Prostate gland (tissue), 2 donors: Measurements from ENCODE around the gene STAT1.

Experiments
- CTCF ChIP-seq, 4 experiments: fragments of 200-600 bp in 2 of 4; fragments of 450-650 bp in 2 of 4; sonication (generic) in 2 of 4; IDR thresholded peaks; 1 replicate in 3 of 4; 2 replicates in 1 of 4; pipeline ENCODE4 v1.5.1; 2016 to 2019; ENCODE audit warnings: antibody characterized with exemption in 4 of 4, mild to moderate bottlenecking in 2 of 4, moderate library complexity in 2 of 4
- POLR2A ChIP-seq: fragments of 450-650 bp; IDR thresholded peaks from one replicate; pipeline ENCODE4 v1.6.1; 2016; ENCODE audit warnings: antibody characterized with exemption, mild to moderate bottlenecking

DNA sequence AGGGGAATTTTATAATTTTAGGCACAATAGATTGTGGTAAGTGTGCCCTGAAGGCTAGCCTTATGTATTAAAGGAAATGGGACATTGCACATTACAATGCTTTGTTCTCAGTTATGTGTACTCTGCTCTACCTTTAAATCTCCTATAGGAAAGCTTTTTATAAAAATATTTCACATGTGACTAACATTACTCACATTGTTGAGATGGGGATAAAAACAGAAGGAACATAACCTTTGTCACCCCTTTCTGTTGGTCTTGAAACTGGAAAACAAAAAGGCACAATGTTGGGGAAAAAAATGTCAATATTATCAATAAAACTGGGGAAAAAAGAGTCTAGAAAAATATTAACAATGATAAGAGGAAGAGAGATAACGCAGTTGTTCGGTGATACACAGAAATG, 17.3 kb upstream of the STAT1 start:
- TF ChIP-seq CTCF (IDR thresholded peaks at IDR 0.05) (no peak), POLR2A (no peak)
